GM10266 (cell line): ENCODE data around the gene WNK4.
A peak's percentile ranks its signal among the peaks of the same experiment; 100 is the strongest.
"Not testable (repeated sequence)": the region's sequence is repeated elsewhere in the genome, so short reads cannot be mapped to it uniquely, and the experiment has no call there.

Experiments used
- DNase-seq: peaks from one replicate; pipeline ENCODE4 v3.0.0; 2012; ENCODE audit errors: extremely low spot score
- TF ChIP-seq, protein P1 (sequence below): IDR thresholded peaks from 2 replicates; pipeline ENCODE4 v1.5.1; 2012; ENCODE audit warnings: mild to moderate bottlenecking, low read depth; ENCODE audit not compliant: control insufficient read depth, insufficient read depth; ENCODE audit errors: missing control alignments

The WNK4 gene

DNA sequence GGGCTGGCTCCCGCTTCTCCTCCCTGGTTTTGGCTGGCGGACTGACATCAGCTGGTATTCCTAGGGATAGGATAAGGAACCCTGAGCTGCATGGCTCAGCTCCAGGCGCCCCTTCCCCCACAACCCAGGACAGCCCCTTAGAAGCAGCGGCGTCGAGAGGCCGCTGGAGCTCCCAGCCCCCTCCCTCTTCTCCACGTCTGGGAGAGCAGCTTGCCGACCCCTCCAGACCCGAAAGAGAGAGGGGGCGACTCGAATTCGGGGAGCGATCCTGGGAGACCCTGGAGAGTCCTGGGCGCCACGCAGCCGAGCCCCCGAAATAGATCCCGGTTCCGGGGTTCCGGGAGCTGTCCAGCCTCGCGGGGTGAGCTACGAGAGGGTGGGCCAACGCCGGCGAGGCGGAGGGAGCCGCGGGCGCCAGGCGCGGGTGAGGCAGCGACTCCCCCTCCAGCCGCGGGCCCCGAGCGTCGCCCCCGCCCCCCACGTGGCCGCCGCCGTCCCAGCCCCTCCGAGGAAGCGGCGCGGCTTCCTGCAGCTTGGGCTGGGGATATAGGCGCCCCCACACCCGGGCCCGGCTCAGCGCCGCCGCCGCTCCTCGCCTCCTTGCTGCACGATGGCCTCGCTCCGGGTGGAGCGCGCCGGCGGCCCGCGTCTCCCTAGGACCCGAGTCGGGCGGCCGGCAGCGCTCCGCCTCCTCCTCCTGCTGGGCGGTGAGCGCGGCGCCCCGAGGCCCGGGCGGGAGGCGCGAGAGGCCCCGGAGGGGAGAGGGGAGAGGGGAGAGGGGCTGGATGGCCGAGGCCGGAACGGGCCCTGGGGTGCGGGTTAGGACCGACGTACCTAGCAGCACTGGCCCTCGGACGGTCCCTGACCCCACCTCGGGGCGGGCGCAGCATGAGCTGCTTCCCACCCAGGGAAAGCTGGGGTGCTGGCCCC is 19.5 kb upstream of the WNK4 start, which contains the start of gene RAMP2:
Gene RAMP2 (plus strand): TSS at position 576 of the 930 bp plus-strand sequence. CDS start 35 bp downstream, at position 611.
- DNase-seq: peak; percentile 54
- TF ChIP-seq, protein P1, sequence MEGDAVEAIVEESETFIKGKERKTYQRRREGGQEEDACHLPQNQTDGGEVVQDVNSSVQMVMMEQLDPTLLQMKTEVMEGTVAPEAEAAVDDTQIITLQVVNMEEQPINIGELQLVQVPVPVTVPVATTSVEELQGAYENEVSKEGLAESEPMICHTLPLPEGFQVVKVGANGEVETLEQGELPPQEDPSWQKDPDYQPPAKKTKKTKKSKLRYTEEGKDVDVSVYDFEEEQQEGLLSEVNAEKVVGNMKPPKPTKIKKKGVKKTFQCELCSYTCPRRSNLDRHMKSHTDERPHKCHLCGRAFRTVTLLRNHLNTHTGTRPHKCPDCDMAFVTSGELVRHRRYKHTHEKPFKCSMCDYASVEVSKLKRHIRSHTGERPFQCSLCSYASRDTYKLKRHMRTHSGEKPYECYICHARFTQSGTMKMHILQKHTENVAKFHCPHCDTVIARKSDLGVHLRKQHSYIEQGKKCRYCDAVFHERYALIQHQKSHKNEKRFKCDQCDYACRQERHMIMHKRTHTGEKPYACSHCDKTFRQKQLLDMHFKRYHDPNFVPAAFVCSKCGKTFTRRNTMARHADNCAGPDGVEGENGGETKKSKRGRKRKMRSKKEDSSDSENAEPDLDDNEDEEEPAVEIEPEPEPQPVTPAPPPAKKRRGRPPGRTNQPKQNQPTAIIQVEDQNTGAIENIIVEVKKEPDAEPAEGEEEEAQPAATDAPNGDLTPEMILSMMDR: no peak

DNA sequence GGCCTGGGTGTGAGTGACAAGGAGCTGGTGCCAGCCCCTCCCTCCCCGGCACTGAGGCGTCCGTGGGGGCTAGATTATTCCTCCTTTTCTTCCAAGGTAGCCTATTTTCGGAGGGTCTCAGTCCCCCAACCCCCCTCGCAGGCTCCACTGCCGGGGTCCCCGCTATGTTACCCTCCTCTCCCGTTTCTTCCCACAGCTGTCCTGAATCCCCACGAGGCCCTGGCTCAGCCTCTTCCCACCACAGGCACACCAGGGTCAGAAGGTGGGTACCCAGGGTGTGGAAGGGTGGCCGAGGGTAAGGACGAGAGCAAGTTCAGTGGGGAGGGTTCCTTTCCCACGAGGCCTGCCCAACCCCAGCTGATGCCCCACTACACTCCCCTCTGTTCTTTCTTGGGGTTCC is 18.8 kb upstream of the WNK4 start:
- TF ChIP-seq, protein P1: no peak
- no peak for DNase-seq

DNA sequence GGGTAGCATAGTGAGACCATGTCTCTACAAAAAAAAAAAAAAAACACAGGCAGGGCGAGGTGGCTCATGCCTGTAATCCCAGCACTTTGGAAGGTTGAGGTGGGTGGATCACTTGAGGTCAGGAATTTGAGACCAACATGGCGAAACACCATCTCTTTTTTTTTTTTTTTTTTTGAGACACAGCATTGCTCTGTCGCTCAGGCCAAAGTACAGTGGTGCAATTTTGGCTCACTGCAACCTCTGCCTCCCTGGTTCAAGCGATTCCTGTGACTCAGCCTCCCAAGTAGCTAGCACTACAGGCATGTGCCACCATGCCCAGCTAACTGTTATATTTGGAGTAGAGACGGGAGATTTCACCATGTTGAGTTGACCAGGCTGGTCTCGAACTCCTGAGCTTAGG is 14.3 kb upstream of the WNK4 start:
- no peak for DNase-seq
- TF ChIP-seq, protein P1: no peak

DNA sequence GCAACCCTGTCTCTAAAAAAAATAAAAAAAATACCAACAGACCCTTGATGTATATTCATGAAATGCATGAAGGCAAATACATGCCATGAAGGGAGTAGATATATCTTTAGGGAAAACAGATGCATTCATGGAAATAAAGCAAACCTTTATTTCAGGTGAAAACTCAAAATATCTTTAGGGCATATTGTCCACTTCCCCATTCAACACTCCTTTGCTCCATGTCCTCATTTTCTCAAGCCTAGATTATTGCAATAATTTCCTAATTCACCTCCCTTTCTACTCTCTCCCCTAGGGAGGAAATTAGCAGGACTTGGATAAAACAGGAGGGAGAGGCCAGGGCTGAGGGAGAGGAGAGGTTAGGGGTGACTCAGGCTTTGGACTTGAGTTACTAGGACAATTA is 12.9 kb upstream of the WNK4 start:
- DNase-seq: no peak
- TF ChIP-seq, protein P1: no peak

DNA sequence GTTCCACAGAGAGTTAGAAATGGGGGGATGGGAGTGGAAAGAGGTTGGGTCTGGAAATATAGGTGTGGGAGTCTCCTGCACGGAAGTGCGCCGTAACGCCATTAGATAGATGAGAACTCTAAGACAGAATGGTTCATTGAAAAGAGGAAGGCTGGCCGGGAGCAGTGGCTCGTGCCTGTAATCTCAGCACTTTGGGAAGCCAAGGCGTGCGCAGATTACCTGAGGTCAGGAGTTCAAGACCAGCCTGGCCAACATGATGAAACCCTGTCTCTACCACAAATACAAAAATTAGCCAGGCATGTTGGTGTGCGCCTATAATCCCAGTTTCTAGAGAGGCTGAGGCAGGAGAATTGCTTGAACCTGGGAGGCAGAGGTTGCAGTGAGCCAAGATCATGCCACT is 12.4 kb upstream of the WNK4 start:
- not testable (repeated sequence) for DNase-seq

DNA sequence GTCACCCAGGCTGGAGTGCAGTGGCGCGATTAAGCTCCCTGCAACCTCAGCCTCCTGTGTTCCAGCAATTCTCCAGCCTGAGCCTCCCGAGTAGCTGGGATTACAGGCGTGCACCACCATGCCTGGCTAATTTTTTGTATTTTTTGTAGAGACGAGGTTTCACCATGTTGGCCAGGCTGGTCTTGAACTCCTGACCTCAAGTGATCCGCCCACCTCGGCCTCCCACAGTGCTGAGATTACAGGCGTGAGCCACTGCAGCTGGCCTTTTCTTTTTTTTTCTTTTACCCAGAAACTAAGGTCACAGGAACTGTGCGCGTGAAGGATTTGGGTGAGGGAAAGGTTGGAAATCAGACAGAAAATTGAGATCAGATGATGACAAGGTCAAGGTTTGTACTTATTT is 10.4 kb upstream of the WNK4 start:
- not testable (repeated sequence) for DNase-seq

DNA sequence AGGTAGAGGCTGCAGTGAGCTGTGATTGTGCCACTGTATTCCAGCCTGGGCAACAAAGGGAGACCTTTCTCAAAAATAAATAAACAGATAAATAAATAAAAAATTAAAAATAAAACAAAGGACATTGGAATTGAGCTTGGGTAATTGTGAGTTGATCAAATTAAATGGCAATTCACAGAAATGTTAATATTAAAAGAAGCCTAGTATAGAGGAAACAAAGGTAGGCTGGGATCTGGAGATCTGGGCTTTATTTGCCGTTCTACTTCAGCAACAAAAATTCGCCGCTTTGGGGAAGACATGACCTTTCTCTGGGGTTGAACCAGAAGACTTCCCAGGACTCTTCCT is 7.5 kb upstream of the WNK4 start:
- DNase-seq: no peak
- TF ChIP-seq, protein P1: no peak

DNA sequence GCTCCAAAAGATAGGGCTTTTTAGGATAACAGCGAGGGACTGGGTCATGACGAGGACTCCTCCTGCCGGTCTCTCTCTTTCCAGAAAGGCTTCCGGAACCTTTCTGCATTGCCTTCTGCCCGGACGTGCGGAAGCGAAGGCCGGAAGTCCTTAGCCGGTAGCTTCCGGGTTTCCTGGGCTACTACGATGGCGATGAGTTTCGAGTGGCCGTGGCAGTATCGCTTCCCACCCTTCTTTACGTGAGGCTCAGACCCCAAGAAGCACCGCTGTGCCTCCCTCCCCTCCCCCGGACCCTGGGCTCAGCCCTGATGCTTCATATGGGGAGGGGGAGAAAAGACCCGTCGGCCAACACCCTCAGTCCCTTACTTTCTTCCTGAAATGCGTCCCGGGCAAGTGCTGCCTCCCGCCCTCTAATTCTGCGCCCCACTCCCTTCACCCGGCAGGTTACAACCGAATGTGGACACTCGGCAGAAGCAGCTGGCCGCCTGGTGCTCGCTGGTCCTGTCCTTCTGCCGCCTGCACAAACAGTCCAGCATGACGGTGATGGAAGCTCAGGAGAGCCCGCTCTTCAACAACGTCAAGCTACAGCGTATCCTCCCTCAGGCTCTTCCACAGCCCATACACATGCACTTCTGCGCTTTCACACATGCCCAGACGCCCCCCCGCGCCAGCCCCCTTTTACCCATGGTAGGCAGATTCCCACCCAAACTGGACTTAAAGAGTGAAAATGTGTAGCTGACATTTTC is 6.9 kb upstream of the WNK4 start, which contains the start of gene VPS25:
Gene VPS25 (plus strand): TSS at position 160 of the 746 bp plus-strand sequence. CDS start 27 bp downstream, at position 187.
- DNase-seq: peak; percentile 89
- TF ChIP-seq, protein P1: peak; percentile 11
